HCT116 (cell line): Measurements from ENCODE around the gene ELANE. TPM values are rescaled to one million over a fixed set of nuclear protein-coding genes. Genes with fewer than 3 reads are reported as not detected.

Experiments used
- ATAC-seq: fragments of 200-7000 bp; cut with Tn5 transposase; 2 replicates; pipeline ENCODE4 v1.9.1; 2020; ENCODE audit warnings: mild to moderate bottlenecking, moderate library complexity
- BruUV-seq: library from RNA; stranded (reverse); fragments of 400-500 nt; replicated peaks from 2 replicates; lab custom pipeline; 2021; lab: Mats Ljungman, UMichigan
- CTCF ChIA-PET: fragments of 300-600 bp; sonication (Branson Sonifier 250); formaldehyde crosslinking; loops from one replicate; lab custom pipeline; 2021; ENCODE audit warnings: antibody characterized with exemption; lab: Charles Lee
- POLR2A ChIA-PET: fragments of 300-600, 350-600 bp; sonication (Branson Sonifier 250); formaldehyde crosslinking; loops from one replicate; lab custom pipeline; 2021; ENCODE audit warnings: antibody characterized with exemption; lab: Charles Lee
- RAD21 ChIA-PET, 2 experiments: fragments of 300-600 bp; sonication (Branson Sonifier 250); formaldehyde crosslinking; loops; one replicate each; lab custom pipeline; 2023; ENCODE audit warnings: low total read pairs in 2 of 2; ENCODE audit not compliant: uncharacterized antibody in 2 of 2, unreplicated experiment in 2 of 2, low non-redundant PET in 1 of 2; lab: Charles Lee
- DNase-seq: peaks from one replicate; pipeline ENCODE4 v3.0.0-alpha.2; 2010; ENCODE audit warnings: low read depth, low spot score
- H2AFZ ChIP-seq: fragments of 200-600 bp; shearing (Covaris generic), sonication (generic); 2 replicates; pipeline ENCODE4 v1.6.1; 2017; ENCODE audit warnings: low read depth, mixed run types, mixed read lengths, antibody characterized with exemption, low read length; ENCODE audit not compliant: poor library complexity, severe bottlenecking
- H3K27ac ChIP-seq: 2 replicates; pipeline ENCODE4 v1.5.1; 2012; ENCODE audit warnings: low read depth, low read length
- H3K27me3 ChIP-seq: fragments of 200-600 bp; sonication (generic); 2 replicates; pipeline ENCODE4 v1.6.1; 2016; ENCODE audit warnings: mixed run types, low read length, mixed read lengths; ENCODE audit not compliant: insufficient read depth
- H3K36me3 ChIP-seq, 2 experiments: fragments of 200-500 bp in 1 of 2; fragments of 200-600 bp in 1 of 2; sonication (Bioruptor generic) in 1 of 2; sonication (generic) in 1 of 2; 2 replicates each; pipeline versions ENCODE4 v1.5.1 to v1.6.1; 2014 to 2016; ENCODE audit warnings: low read length in 2 of 2, inconsistent platforms in 1 of 2, mixed read lengths in 1 of 2, mixed run types in 1 of 2; ENCODE audit not compliant: insufficient read depth in 2 of 2, control insufficient read depth in 1 of 2
- H3K4me1 ChIP-seq, 2 experiments: fragments of 200-600 bp in 1 of 2; sonication (generic) in 1 of 2; 2 replicates each; pipeline versions ENCODE4 v1.5.1 to v1.6.1; 2012 to 2017; ENCODE audit warnings: low read length in 2 of 2, inconsistent platforms in 1 of 2, mild to moderate bottlenecking in 1 of 2, mixed read lengths in 1 of 2, mixed run types in 1 of 2, moderate library complexity in 1 of 2; ENCODE audit not compliant: insufficient read depth in 2 of 2, control insufficient read depth in 1 of 2
- H3K4me2 ChIP-seq: fragments of 200-600 bp; sonication (generic); 2 replicates; pipeline ENCODE4 v1.6.1; 2017; ENCODE audit warnings: mixed run types, low read length, mixed read lengths
- H3K4me3 ChIP-seq, 2 experiments: fragments of 200-600 bp in 1 of 2; sonication (generic) in 1 of 2; replicated peaks in 1 of 2; 2 replicates each; pipeline ENCODE4 v1.5.1; 2011 to 2016; ENCODE audit warnings: low read length in 2 of 2, control low read depth in 1 of 2, low read depth in 1 of 2, mild to moderate bottlenecking in 1 of 2, mixed read lengths in 1 of 2, mixed run types in 1 of 2
- H3K79me2 ChIP-seq: fragments of 200-600 bp; sonication (generic); 2 replicates; pipeline ENCODE4 v1.6.1; 2017; ENCODE audit warnings: mild to moderate bottlenecking, mixed run types, low read length, moderate library complexity, mixed read lengths; ENCODE audit not compliant: insufficient read depth
- H3K9ac ChIP-seq: fragments of 200-600 bp; sonication (generic); 2 replicates; pipeline ENCODE4 v1.6.1; 2016; ENCODE audit warnings: low read length, mixed read lengths
- H3K9me2 ChIP-seq: fragments of 200-600 bp; sonication (generic), shearing (Covaris generic); 2 replicates; pipeline ENCODE4 v1.6.1; 2017; ENCODE audit warnings: mixed run types, mild to moderate bottlenecking, moderate library complexity; ENCODE audit not compliant: insufficient read depth
- H3K9me3 ChIP-seq, 2 experiments: fragments of 200-500 bp in 1 of 2; fragments of 200-600 bp in 1 of 2; sonication (Bioruptor generic) in 1 of 2; sonication (generic) in 1 of 2; 2 replicates each; pipeline ENCODE4 v1.6.1; 2014 to 2017; ENCODE audit warnings: low read length in 2 of 2, mixed read lengths in 2 of 2, inconsistent platforms in 1 of 2, low read depth in 1 of 2, mild to moderate bottlenecking in 1 of 2, mixed run types in 1 of 2, moderate library complexity in 1 of 2; ENCODE audit not compliant: control insufficient read depth in 1 of 2, insufficient read depth in 1 of 2
- H4K20me1 ChIP-seq: fragments of 200-600 bp; sonication (generic), shearing (Covaris generic); 2 replicates; pipeline ENCODE4 v1.6.1; 2017; ENCODE audit warnings: mixed run types, mild to moderate bottlenecking, moderate library complexity; ENCODE audit not compliant: insufficient read depth
- EZH2 ChIP-seq: fragments of 200-600 bp; sonication (generic); IDR thresholded peaks from 2 replicates; pipeline ENCODE4 v1.6.1; 2017; ENCODE audit warnings: antibody characterized with exemption, mixed run types
- EZH2phosphoT487 ChIP-seq: fragments of 200-600 bp; IDR thresholded peaks from 2 replicates; pipeline ENCODE4 v1.6.1; 2018; ENCODE audit warnings: antibody characterized with exemption, borderline replicate concordance
- FOSL1 ChIP-seq: IDR thresholded peaks from 2 replicates; pipeline ENCODE4 v1.6.1; 2012; ENCODE audit warnings: low read depth
- POLR2A ChIP-seq: IDR thresholded peaks from 2 replicates; pipeline ENCODE4 v1.7.0; 2011; ENCODE audit warnings: borderline replicate concordance; ENCODE audit not compliant: insufficient read depth, insufficient read length; ENCODE audit errors: extremely low read depth
- RAD21 ChIP-seq: IDR thresholded peaks from 2 replicates; pipeline ENCODE4 v1.6.1; 2012; ENCODE audit warnings: low read depth, mild to moderate bottlenecking
- REST ChIP-seq: IDR thresholded peaks from 2 replicates; pipeline ENCODE4 v1.6.1; 2012; ENCODE audit warnings: low read depth
- SP1 ChIP-seq: IDR thresholded peaks from 2 replicates; pipeline ENCODE4 v1.6.1; 2012; ENCODE audit warnings: low read depth
- TCF7L2 ChIP-seq: IDR thresholded peaks from 2 replicates; pipeline ENCODE4 v1.7.0; 2011; ENCODE audit warnings: borderline replicate concordance, inconsistent platforms; ENCODE audit not compliant: insufficient read depth, insufficient read length; ENCODE audit errors: extremely low read depth
- ZBTB33 ChIP-seq: IDR thresholded peaks from 2 replicates; pipeline ENCODE4 v1.6.1; 2011; ENCODE audit warnings: mild to moderate bottlenecking, low read length, moderate library complexity; ENCODE audit not compliant: insufficient replicate concordance; ENCODE audit errors: extremely low read depth
- ZFX ChIP-seq: fragments of 450-650 bp; IDR thresholded peaks from 2 replicates; pipeline ENCODE4 v1.6.1; 2017
- ZNF274 ChIP-seq: fragments of 200-500 bp; sonication (Bioruptor generic); IDR thresholded peaks from 2 replicates; pipeline ENCODE4 v1.6.1; 2014; ENCODE audit warnings: mild to moderate bottlenecking, low read depth, low read length, inconsistent platforms
- intact Hi-C: fragments of 100-400 bp; cut with micrococcal nuclease; formaldehyde crosslinking; loops from 2 replicates; pipeline ENCODE4 v1.10.0; 2022
- total RNA-seq: library from RNA; stranded (reverse); gene quantifications from one replicate; pipeline ENCODE4 v1.2.1, GENCODE V29; 2021; ENCODE audit not compliant: unreplicated experiment
- TF ChIP-seq, protein P1 (sequence below), 3 experiments: fragments of 200-600 bp in 1 of 3; sonication (generic) in 1 of 3; IDR thresholded peaks in 2 of 3; conservative IDR thresholded peaks in 1 of 3; 2 replicates each; pipeline ENCODE4 v1.5.1; 2012 to 2017; ENCODE audit warnings: low read depth in 2 of 3, low read length in 2 of 3, antibody characterized with exemption in 1 of 3, borderline replicate concordance in 1 of 3, control low read depth in 1 of 3, mild to moderate bottlenecking in 1 of 3, mixed read lengths in 1 of 3, mixed run types in 1 of 3, moderate library complexity in 1 of 3; ENCODE audit not compliant: insufficient read depth in 1 of 3
- TF ChIP-seq, protein P2 (sequence below): IDR thresholded peaks from 2 replicates; pipeline ENCODE4 v1.6.1; 2012

The ELANE gene
- total RNA-seq, 1 experiment from 2014 or later, result not detected

DNA sequence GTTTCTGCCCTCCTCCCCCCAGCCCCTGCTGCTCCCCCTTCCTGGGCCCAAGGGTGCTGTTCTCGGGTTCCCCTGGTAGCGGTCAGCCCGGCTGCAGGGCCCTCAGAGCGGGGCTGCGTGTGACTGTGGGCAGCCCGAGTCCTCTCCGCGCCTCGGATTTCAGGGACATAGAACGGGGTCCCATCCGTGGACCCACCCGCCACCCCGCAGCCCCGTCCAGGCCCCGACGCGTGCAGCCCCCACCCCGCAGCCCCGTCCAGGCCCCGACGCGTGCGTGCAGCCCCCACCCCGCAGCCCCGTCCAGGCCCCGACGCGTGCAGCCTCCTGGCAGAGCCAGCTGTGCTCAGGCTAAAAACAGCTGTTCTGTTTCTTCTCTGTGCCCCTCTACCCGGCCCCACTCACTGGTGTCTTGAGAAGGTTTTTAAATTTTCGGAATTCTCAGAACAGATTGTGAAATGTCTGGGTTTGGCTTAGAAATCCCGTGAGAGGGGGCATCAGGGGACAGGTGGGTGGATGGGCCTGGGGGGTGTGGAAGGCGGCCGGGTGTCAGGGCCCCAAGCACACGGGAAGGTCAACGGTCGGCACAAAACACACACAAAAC lies 16.8 kb upstream of the ELANE start:
- RAD21 ChIA-PET, result no interaction called here
- no peak overlapping the region for H2AFZ ChIP-seq
- H3K79me2 ChIP-seq, result no peaks in the 10 kb centered on the region
- H3K4me2 ChIP-seq, result no peak overlapping the region
- no peaks in the 10 kb centered on the region for H3K9me3 ChIP-seq
- no peaks in the 10 kb centered on the region; a peak in 1 of 4 replicates for H3K4me1 ChIP-seq
- H3K9me2 ChIP-seq, result no peaks in the 10 kb centered on the region
- POLR2A ChIA-PET, result no interaction called here
- no TSS peak for BruUV-seq
- no peaks in the 10 kb centered on the region for H4K20me1 ChIP-seq
- H3K4me3 ChIP-seq, result no peak overlapping the region
- H3K9ac ChIP-seq, result no peak overlapping the region
- no peak for ATAC-seq
- H3K27ac ChIP-seq, result no peak overlapping the region
- intact Hi-C loops, result no loop called here
- no peaks in the 10 kb centered on the region for H3K27me3 ChIP-seq
- TF ChIP-seq SP1 (no peak), ZNF274 (no peak), EZH2phosphoT487 (no peak), RAD21 (no peak), FOSL1 (no peak), POLR2A (no peak), TCF7L2 (no peak), EZH2 (no peak), ZBTB33 (no peak), ZFX (no peak), REST (no peak)
- TF ChIP-seq, protein P1, sequence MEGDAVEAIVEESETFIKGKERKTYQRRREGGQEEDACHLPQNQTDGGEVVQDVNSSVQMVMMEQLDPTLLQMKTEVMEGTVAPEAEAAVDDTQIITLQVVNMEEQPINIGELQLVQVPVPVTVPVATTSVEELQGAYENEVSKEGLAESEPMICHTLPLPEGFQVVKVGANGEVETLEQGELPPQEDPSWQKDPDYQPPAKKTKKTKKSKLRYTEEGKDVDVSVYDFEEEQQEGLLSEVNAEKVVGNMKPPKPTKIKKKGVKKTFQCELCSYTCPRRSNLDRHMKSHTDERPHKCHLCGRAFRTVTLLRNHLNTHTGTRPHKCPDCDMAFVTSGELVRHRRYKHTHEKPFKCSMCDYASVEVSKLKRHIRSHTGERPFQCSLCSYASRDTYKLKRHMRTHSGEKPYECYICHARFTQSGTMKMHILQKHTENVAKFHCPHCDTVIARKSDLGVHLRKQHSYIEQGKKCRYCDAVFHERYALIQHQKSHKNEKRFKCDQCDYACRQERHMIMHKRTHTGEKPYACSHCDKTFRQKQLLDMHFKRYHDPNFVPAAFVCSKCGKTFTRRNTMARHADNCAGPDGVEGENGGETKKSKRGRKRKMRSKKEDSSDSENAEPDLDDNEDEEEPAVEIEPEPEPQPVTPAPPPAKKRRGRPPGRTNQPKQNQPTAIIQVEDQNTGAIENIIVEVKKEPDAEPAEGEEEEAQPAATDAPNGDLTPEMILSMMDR (IDR thresholded peaks at IDR 0.05 in 2 of 3, conservative IDR thresholded peaks at IDR 0.05 in 1 of 3; ENCODE audit: borderline replicate concordance in 1 of 3, insufficient read depth in 1 of 3, low read depth in 2 of 3, low read length in 2 of 3), result no peak
- TF ChIP-seq, protein P2, sequence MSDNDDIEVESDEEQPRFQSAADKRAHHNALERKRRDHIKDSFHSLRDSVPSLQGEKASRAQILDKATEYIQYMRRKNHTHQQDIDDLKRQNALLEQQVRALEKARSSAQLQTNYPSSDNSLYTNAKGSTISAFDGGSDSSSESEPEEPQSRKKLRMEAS, result no peak
- TF ChIP-seq, all 23 proteins: peak for 0
- CTCF ChIA-PET, result no interaction called here
- DNase-seq, result no peak
- no peaks in the 10 kb centered on the region for H3K36me3 ChIP-seq
